GM10847 (cell line): ENCODE measurements around the gene LBX2.

Experiments used
- POLR2A ChIP-seq: IDR thresholded peaks from 2 replicates; pipeline ENCODE4 v1.6.1; 2011; ENCODE audit not compliant: insufficient read length; ENCODE audit errors: extremely low read depth

The LBX2 gene

DNA sequence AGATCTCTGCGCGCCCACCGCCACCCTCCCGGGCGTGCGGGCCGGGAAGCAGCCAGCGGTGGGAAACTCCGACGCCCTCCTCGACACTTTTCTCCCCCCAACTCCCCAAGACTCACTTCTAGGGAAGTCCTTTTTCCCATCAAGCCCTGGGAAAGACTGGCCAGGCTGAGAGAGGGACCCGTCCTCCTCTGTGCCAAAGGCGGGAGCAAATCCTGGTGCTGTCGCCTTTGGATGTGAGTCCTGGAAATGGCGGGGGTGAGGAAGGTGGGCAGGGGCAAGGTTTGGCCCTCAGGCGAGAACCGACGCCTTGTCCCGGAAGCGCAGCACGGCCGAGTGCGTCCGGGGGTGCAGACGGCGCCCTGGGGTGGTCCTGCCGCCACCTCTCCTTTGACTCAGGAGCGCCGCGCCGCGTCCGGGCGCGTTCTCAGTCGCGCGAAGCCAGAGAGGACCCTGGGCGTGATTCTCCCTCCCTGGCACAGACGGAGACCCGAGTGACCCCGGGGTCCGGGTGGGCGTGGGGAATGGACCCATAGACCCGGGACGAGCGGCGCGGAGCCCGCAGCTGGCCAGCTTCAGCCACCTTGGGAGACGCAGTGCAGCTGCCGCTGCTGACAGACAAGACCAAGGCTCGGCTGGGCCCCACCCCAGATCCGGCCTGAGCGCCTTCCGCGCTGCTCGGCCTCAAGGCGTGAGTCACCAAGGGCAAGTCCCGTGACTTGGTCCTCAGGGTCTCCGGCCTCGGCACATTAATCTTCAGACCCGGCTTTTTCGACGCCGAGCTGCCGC, 3.5 kb upstream of the LBX2 start:
- peak; percentile 42 for TF ChIP-seq POLR2A

DNA sequence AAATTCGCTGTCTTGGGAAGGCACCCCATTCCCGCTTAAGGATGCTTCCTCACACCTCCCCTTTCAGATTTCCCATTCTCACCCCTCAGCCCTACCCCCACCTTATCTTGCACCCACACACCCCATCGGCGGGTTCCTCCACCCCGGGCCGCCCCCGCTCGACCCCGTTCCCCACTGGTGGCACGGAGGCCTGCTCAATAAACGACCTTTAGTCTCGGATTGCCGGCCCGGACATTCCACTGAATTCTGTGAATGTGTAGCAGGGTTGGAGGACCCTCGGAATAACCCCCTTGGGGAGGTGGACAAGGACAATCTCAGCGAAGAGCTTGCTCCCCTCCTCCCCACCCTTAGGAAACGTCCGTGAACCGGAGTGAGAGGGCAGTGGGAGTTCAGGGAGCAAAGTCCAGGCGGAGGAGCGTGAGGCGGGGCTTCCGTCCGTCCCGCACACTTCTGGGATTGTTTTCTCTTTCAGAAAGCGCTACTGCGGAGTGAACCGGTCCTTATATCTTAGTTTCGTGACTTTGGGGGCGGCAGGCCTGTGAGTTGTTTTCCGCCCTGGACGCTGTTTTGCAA, 2.8 kb upstream of the LBX2 start:
- no peak for TF ChIP-seq POLR2A

DNA sequence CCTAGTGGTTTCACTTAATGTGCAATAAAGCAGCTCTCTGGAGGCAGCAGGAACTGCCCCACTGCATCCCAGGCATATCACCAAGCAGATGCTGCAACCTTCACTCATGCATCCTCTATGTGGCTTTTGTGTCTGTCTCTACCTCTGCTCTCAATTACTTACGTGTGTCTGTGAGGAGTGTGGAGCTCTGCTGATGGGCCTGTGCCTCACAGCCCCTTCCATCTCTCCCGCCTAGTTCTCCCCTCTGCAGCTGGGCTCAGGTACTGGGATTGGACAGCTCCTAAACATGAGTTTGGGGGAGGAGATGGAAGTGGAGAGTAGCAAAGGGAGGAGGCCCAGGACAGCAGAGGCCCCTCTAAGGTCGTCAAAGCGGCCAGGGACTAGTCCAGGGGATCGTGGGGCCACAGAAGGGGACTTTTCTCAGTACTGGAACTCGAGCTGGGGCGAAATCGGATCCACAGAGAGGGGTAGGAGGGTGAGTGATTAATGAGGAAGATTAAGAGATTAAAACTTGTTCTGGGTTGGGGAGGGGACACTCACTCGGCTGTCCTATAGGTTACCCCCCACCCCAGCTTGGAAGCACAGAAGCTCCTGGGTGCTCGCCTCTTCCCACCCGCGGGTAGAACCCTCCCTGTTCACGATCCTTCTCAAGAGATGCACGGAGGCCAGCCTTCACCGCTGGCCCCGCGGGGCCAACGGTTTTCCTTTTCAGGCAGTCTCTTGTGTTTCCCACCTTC, 2.1 kb upstream of the LBX2 start:
- TF ChIP-seq POLR2A, result no peak

DNA sequence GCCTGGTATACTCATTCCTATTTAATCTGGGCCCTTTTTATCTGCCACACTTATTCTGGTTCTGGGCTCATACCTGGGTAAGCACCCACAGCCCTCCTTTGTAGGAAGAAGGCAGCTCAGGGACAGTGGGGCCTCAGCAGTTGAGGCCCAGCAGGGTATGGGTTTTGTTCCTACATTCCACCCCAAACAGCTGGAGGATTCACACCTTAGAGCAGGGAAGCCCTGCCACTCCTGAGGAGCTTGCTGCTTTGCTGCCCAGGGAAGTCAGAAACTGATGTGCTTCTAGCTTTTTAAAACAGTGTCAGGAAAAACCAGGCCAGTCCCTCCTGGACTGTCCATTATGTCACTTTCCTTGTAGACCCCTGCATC, 1.2 kb upstream of the LBX2 start:
- TF ChIP-seq POLR2A, result no peak

DNA sequence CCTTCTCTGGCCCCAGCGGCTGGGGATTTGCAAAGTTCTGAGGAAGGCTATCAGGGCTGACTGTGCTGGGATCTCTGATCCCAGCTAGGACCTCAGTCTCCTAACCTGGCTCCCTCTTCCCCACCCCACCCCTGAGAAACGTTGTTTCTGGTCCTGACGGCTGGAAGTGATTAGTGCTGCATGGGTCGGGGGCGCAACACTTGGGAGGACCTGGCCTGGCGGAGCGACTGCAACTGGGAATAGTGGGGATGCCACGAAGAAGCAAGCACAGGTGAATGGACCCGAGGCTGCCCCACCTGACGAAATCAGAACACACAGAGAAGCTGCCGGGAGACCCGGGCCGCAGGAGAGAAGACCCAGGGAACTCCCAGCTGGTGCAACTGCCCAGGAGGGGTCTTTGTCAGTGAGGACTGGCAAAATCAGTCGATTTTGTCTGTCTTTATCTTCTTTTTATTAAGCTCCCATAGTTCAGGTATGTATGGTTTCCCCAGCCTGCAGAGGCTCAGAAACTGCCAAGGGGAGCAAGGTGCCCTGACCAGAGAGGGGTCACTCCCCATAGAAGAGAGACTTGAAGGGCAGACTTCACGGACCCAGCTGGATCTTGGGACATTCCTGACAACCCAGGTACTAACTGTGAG, 656 bp upstream of the LBX2 start:
- TF ChIP-seq POLR2A, result no peak

DNA sequence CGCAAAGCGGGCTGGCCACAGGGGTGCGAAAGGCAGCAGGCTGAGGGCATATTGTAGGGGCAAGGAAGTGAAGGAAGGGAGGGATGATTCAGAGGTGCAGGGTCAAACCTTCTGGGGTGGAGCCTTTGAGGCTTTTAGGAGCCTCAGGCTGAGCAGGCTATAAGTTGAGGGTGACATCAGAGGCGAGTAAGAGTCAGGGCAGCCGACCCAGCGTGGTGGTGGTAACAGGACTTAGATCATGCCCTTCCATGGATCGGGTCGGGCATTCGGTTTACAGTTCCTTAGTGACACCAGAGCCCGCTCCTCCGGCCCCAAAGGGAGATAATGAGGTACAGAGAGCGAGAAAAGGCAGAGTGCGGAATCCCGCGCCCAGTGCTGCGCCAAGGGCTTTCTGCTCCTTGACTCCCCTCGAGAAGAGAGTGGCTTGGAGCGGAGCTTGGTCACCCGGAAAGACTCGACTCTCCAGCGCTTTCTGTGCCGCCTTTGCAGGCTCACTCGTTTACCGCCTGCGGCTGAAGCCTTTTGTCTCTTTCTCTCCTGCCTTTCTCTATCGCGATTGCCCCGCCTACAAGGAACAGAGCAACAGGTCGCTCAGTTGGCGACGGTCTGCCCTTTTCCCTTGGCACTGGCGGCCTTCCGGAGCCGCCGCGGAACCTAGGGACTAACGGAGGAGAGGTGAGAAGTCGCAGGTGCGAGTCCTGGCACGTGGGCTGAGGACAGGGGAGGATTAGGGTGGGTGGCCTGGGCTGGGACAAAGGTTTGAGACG, 720 bp downstream of the LBX2 start:
- TF ChIP-seq POLR2A, result no peak

DNA sequence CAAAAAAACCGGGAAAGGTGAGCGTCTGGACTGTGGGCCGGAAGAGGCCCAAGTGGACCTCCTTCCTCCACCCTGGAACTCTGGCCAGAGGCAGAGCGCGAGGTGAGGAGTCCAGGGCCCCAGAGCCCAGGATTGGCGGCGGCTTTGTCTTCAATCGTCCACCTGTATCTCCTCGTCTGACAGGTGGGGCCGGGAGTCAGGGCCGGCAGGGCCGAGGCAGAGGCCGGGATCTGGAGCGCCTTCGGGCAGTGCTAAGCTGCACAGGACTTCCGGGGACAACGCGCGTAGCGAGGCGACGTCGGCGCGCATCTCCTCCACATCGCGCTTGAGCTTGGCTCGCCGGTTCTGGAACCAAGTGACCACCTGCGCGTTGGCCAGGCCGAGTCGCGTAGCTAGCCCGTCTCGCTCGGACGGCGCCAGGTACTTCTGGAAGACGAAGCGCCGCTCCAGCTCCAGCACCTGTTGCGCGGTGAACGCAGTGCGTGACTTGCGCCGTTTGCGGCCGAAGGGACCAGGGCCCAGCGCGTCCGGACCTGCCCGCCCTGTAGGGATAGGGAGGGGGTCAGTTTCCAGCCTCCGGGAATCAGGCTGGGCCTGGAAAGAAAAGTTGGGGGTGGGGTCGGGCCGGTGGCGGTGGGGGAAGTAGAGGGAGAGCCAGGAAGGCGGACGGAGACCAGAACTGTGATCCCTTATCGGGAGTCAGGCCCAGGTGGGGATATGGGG, 1.5 kb downstream of the LBX2 start:
- TF ChIP-seq POLR2A, result no peak

DNA sequence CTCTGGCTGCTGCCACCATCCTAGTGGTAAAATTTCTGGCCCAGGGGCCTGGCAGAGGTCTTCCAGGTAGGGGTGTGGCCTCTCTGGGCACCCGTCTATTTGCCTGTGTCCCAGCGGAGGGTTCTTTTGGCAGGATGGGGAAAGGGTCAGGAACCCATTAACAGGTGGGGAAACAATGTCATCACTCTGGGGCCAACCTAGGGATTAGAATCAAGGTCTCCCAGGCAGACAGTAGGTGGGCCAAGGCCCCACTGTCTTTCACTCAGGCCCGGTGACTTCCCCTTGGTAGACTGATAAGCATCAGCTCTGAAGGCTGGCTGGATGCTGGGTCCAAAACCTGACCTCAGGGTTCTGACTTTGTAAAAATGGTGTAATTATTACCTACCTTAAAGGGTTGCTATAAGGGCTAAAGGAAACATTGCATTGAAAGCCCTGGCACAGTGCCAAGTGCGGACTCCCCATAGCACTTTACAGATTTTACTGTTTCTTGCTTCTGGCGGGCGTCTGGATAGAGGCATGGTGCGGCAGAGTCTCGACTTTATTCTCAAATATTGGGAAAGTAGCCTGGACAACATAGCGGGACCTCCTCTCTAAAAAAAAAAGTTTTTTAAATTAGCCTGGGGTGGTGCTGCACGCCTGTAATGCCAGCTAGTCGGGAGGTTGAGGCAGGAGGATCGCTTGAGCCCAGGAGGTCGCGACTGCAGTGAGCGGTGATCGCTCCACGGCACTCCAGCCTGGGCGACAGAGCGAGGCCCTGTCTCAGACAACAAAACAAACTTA, 2.2 kb downstream of the LBX2 start:
- TF ChIP-seq POLR2A, result no peak

DNA sequence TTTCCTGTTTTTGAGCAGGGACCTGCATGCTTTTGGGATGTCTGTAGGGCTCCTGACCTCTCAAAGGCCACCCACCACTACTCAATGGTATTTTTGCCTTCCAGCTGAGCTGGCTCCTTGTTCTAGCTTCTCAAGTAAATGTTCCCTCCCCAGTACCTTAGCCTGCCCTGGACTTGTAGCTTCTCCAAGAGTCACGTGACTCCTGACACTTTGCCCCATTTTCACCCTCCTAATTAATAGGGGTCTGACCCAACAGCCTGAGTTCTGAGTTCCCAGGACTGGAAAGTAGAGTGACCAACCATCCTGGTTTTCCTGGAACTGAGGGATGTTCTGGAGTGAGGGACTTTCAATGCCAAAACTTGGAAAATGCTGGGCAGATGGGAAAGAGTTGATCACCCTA, 4.0 kb downstream of the LBX2 start:
- TF ChIP-seq POLR2A, result no peak

DNA sequence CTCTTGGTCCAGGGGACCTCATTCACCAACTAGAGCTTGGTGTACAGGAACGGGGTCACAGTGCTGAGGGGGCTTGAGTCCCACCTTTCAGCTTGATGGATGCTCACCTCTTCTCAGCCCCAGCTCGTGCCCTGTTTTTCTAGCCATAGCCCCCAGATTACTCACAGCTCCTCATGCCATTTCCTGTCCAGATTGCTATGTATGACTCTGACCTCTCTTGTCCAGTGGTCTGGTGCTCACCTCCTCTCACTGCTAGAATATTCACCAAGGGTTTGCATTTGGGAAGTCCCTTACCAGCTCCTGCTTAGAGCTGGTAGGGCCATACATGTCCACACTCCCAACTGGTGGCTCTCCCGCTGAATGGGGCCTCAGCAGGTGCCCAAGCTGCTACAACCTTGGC, 5.9 kb downstream of the LBX2 start:
- TF ChIP-seq POLR2A, result no peak

DNA sequence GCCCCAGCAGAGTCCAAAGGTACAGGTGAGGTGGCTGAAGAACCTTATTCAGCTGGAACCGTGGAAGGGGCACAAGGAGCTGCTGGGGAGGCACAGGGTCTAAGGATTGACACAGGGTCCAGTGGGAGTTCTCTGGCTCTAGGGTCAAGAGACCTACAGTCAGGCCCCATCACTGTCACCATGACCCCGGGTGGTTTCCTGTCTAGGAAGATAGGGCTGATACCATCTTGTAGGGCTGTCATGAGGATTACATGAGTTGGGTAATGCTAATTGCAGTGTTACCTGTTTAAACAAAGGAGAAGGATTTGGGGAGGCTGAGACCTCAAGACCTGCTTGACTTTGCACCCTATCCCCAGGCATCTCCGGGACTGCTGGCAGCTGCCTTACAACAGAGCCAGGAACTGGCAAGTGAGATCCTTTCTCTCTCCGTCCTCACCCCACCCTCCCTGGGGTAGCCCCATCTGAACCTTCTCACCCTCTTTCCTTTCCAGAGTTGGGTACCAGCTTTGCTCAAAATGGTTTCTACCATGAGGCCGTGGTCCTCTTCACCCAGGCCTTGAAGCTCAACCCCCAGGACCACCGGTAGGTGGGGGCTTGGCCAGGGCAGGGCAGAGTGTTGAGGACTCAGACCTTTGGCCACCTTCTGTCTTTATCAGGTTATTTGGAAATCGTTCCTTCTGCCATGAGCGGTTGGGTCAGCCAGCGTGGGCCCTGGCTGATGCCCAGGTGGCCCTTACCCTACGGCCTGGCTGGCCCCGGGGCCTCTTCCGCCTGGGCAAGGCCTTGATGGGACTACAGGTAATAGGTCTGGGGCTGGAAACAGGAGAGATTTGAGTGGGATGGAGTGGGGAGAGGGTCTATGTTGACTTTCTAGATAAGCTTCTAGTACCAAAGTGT, 7.5 kb downstream of the LBX2 start:
- TF ChIP-seq POLR2A, result no peak

DNA sequence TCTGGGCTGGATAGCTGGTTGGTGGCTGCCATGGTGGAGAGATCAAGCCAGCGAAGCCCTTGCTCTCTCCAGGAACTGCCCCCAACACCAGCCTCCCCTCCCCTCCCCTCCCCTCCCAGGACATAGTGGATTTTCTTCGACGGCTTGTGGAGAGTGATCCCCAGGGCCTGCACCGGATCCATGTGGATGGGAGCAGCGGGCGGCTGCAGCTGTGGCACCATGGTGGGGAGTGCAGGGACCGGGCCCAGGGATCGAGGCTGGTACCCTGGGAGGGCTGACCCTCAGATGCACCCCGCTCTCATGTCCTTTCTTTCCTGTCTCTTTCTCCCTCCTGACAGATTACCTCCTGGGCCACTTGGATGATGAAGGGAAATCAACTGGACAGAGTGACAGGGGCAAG, 9.5 kb downstream of the LBX2 start:
- no peak for TF ChIP-seq POLR2A
